AG04450 (cell line): Measurements from ENCODE around the gene NXNL1. TPM values are rescaled to one million over a fixed set of nuclear protein-coding genes. Genes with fewer than 3 reads are reported as not detected.

Experiments
- CTCF ChIA-PET: fragments of 300-600, 350-600 bp; formaldehyde crosslinking; extraction: SDS; loops from one replicate; lab custom pipeline; 2022; ENCODE audit warnings: antibody characterized with exemption, inconsistent platforms; lab: Charles Lee
- POLR2A ChIA-PET: fragments of 350-600 bp; formaldehyde crosslinking; extraction: SDS; loops from one replicate; lab custom pipeline; 2021; ENCODE audit warnings: antibody characterized with exemption, inconsistent platforms; lab: Yijun Ruan, JAX
- DNase-seq: peaks from one replicate; pipeline ENCODE4 v3.0.0-alpha.2; 2011; ENCODE audit warnings: low read depth, low spot score
- H3K27ac ChIP-seq: one replicate; pipeline ENCODE4 v1.5.1; 2012; ENCODE audit warnings: low read depth, low read length, control low read depth
- H3K27me3 ChIP-seq: one replicate; pipeline ENCODE4 v1.6.0; 2012; ENCODE audit warnings: low read length; ENCODE audit not compliant: control insufficient read depth, insufficient read depth
- H3K4me3 ChIP-seq: 2 replicates; pipeline ENCODE4 v1.5.1; 2011; ENCODE audit warnings: mild to moderate bottlenecking, low read depth, low read length, control low read depth
- H3K9me3 ChIP-seq: 2 replicates; pipeline ENCODE4 v1.5.1; 2012; ENCODE audit warnings: low read length; ENCODE audit not compliant: control insufficient read depth, insufficient read depth
- polyA plus RNA-seq: library from polyadenylated mRNA; depleted of rRNA; stranded (reverse); fragments of >200 nt; gene quantifications from 2 replicates; pipeline ENCODE4 v1.2.3, GENCODE V29; 2011
- TF ChIP-seq, protein P1 (sequence below): IDR thresholded peaks from 2 replicates; pipeline ENCODE4 v1.5.1; 2011; ENCODE audit warnings: low read depth, low read length, control low read depth, inconsistent platforms

Gene NXNL1
- polyA plus RNA-seq, 1 experiment = not detected

DNA sequence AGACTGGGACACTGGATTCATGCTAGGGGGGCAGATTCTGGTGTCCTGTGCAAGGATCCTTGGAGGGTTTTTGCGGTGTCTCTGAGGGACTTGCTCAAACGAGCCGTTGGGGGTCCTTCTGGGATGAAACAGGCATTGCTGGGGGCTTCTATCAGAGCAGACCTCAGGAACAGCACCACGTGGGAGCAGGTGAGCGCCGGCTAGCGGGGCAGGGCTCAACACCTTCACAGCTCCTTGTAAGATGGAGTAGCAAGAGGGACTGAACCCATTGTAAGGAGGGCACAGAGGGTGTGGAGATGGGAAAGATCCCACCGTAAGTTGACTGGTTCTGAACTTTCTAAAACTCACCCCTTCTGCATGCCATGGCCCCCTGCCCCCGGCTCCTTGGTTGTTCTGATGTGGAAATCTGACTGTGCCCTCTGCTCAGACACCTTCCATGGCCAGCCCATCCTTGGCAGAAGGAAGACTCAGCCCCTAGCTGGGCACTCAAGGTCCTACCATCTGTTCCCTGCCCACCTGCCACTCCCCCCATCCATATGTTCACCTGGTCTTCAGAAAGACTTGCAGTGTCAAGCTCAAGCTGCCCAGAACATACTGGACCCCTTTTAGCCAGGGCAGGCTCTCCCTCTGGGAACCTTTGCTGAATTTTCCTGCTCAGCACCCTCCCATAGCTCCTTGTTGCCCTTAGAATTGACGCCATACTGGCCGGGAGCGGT, 10.8 kb upstream of the NXNL1 start:
- H3K9me3 ChIP-seq = no peaks in the 10 kb centered on the region
- TF ChIP-seq, protein P1, sequence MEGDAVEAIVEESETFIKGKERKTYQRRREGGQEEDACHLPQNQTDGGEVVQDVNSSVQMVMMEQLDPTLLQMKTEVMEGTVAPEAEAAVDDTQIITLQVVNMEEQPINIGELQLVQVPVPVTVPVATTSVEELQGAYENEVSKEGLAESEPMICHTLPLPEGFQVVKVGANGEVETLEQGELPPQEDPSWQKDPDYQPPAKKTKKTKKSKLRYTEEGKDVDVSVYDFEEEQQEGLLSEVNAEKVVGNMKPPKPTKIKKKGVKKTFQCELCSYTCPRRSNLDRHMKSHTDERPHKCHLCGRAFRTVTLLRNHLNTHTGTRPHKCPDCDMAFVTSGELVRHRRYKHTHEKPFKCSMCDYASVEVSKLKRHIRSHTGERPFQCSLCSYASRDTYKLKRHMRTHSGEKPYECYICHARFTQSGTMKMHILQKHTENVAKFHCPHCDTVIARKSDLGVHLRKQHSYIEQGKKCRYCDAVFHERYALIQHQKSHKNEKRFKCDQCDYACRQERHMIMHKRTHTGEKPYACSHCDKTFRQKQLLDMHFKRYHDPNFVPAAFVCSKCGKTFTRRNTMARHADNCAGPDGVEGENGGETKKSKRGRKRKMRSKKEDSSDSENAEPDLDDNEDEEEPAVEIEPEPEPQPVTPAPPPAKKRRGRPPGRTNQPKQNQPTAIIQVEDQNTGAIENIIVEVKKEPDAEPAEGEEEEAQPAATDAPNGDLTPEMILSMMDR = no peak
- ChIA-PET POLR2A (no interaction called here), CTCF (no interaction called here)
- no peaks in the 10 kb centered on the region for H3K27me3 ChIP-seq
- H3K27ac ChIP-seq = no peak overlapping the region
- peak overlapping the region; percentile 79 for H3K4me3 ChIP-seq
- no peak for DNase-seq

DNA sequence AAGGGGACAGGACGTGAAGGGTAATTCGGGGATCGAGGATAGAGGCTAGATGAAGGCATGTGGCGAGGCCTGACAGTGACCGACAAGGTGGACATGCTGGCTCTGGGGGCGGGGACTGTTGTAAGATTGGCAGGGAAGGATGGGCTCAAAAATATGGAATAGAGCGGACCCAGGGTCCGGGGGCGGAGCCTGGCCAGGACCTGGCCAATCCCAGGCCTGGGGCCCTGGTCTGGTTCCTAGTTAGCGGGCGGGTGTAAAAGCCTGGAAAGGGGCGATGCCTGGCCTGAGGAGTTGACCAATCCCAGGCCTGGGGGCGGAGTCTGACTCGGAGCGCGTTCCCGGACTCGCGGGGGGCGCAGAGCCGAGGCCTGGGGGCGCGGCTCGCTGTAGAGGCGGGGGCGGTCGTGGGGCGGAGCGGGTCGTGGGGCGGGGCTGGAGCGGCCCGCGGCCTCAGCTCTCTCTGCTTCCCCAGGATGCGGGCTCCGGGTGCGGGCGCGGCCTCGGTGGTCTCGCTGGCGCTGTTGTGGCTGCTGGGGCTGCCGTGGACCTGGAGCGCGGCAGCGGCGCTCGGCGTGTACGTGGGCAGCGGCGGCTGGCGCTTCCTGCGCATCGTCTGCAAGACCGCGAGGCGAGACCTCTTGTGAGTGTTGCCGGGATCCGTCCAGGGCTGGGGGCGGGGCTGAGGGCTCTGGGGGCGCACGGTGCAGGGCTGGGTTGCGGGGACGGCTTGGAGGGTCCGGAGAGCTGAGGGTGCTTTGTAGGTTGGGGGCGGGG, 9.5 kb upstream of the NXNL1 start, which contains the start of gene SLC27A1:
TSS of gene SLC27A1 (plus strand) at position 457 of the 774 bp plus-strand sequence. CDS start at position 474, 17 bp downstream.
- Histone ChIP-seq H3K4me3 (peak within 1 kb of the TSS; percentile 79), H3K27me3 (no peaks in the 10 kb centered on the region), H3K9me3 (no peaks in the 10 kb centered on the region), H3K27ac (peak within 1 kb of the TSS; percentile 52)
- CTCF ChIA-PET = no interaction called here
- peak; percentile 97 for DNase-seq
- TF ChIP-seq, protein P1 = no peak
- POLR2A ChIA-PET = interaction anchor here (0.5 to 1.1 kb wide), 4 partner anchors 8 to 574 kb away, joined by 3 to 4 read pairs (median 3); no protein-coding TSS in a partner anchor

DNA sequence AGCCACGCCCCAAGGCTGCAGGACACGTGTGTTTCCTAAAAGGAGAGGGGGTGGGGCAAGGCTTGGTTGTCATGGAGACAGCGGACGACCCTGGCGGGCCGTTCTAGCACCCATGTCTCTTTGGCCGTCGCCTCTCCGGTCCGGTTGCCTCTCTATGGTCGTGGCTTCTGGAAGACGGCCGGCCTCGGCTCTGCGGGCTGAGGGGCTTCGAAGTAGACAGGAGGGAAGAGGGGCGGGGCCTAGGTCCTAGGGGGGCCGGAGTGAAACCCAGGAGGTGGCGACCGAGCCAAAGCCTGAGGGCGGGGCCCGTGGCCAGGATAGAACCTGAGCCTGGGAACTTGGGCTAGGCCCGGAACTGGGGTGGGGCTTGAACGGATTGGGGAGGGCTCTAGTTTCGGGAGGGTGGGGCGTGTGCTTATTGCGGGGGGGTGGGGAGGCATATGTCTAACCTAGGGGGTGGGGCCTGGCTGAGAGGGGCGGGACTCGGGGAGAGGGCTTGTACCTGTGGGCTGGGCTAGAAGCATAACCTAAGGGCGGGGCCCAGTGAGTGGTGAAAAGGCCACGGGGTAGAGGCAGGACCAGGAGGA, 8.8 kb upstream of the NXNL1 start:
- Histone ChIP-seq H3K27ac (peak overlapping the region; percentile 52), H3K4me3 (peak overlapping the region; percentile 78), H3K27me3 (no peaks in the 10 kb centered on the region), H3K9me3 (no peaks in the 10 kb centered on the region)
- ChIA-PET CTCF (no interaction called here), POLR2A (interaction anchor here (0.6 to 1.1 kb wide), 2 partner anchors 91 to 575 kb away, joined by 3 read pairs; no protein-coding TSS in a partner anchor)
- DNase-seq = peak; percentile 85
- TF ChIP-seq, protein P1 = no peak

DNA sequence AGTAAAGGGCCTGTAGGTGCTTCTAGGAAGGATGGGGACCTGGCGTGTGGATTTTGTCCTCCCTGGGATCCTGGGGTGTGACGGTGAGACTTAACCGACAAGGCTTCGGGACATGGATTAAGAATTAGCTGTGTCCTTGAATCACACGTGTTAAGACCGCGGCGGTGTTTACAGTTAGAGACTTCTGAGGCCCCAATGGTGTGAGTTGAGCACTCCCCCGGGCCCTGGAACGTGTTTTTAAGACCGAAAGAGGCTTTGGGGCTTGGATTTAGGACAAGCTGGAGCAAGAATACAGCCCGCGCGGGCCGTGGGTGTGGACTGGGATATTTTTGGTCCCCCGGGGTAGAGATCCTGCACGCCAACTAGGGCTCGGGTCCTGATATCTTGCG, 8.4 kb upstream of the NXNL1 start:
- POLR2A ChIA-PET = no interaction called here
- DNase-seq = no peak

More for the DNA sequence above, 8.4 kb upstream of the NXNL1 start:
- TF ChIP-seq, protein P1 = no peak
- Histone ChIP-seq H3K9me3 (no peaks in the 10 kb centered on the region), H3K27ac (peak overlapping the region; percentile 52), H3K27me3 (no peaks in the 10 kb centered on the region), H3K4me3 (peak overlapping the region; percentile 78)
- CTCF ChIA-PET = interaction anchor here (0.6 to 0.8 kb wide), 2 partner anchors 41 to 44 kb away, joined by 3 read pairs; no protein-coding TSS in a partner anchor
